K562 (cell line): ENCODE results near the gene ADGRD1. TPM values are rescaled to one million over a fixed set of nuclear protein-coding genes. Genes with fewer than 3 reads are reported as not detected.

Experiments
- ATAC-seq: fragments of 200-7000 bp; cut with Tn5 transposase; 3 replicates; pipeline ENCODE4 v1.9.1; 2020; ENCODE audit warnings: moderate library complexity
- BruUV-seq: library from RNA; stranded (reverse); fragments of 400-500 nt; replicated peaks from 2 replicates; lab custom pipeline; 2021; lab: Mats Ljungman, UMichigan
- CTCF ChIA-PET: fragments of 300-600 bp; formaldehyde crosslinking; extraction: SDS; loops from one replicate; lab custom pipeline; 2021; ENCODE audit warnings: low intra/inter-chr PET ratio; lab: Yijun Ruan, JAX
- POLR2A ChIA-PET: fragments of 300-600, 350-650 bp; sonication (Branson Sonifier 250); formaldehyde crosslinking; extraction: SDS; loops from one replicate; lab custom pipeline; 2021; ENCODE audit warnings: antibody characterized with exemption, inconsistent platforms; lab: Yijun Ruan, JAX
- DNase-seq, 4 experiments: peaks; one replicate each; pipeline versions ENCODE4 v3.0.0 to v3.0.0-alpha.2; 2011 to 2018; ENCODE audit warnings: low spot score in 3 of 4, mixed read lengths in 3 of 4; ENCODE audit errors: extremely low read depth in 1 of 4
- FAIRE-seq: peaks from 2 replicates; lab custom pipeline; 2011; peaks lifted over from hg19 to GRCh38; lab: Jason Lieb, UNC
- H2AFZ ChIP-seq: 2 replicates; pipeline ENCODE4 v1.6.0; 2011; ENCODE audit warnings: low read depth, low read length, control low read depth, inconsistent platforms
- H3K27ac ChIP-seq: fragments of 200-600 bp; 3 replicates; pipeline ENCODE4 v1.8.0; 2011; ENCODE audit warnings: low read depth, mild to moderate bottlenecking, control low read depth, inconsistent platforms, low read length, moderate library complexity, mixed read lengths; ENCODE audit errors: extremely low read depth
- H3K27me3 ChIP-seq, 2 experiments: fragments of 300-600 bp in 1 of 2; 2 replicates in 1 of 2; 3 replicates in 1 of 2; pipeline versions ENCODE4 v1.6.0 to v1.8.0; 2011; ENCODE audit warnings: inconsistent platforms in 2 of 2, low read length in 2 of 2, mild to moderate bottlenecking in 1 of 2, mixed read lengths in 1 of 2, moderate library complexity in 1 of 2; ENCODE audit not compliant: control insufficient read depth in 2 of 2, insufficient read depth in 2 of 2
- H3K36me3 ChIP-seq: fragments of 300-600 bp; 3 replicates; pipeline ENCODE4 v1.8.0; 2011; ENCODE audit warnings: mild to moderate bottlenecking, low read length, inconsistent platforms; ENCODE audit not compliant: control insufficient read depth, insufficient read depth
- H3K4me1 ChIP-seq, 2 experiments: fragments of 200-600 bp in 1 of 2; replicated peaks in 1 of 2; 2 replicates in 1 of 2; 3 replicates in 1 of 2; pipeline versions ENCODE4 v1.5.1 to v1.8.0; 2011; ENCODE audit warnings: inconsistent platforms in 2 of 2, low read length in 2 of 2, mild to moderate bottlenecking in 1 of 2, mixed read lengths in 1 of 2, moderate library complexity in 1 of 2; ENCODE audit not compliant: control insufficient read depth in 2 of 2, insufficient read depth in 2 of 2
- H3K4me2 ChIP-seq: 2 replicates; pipeline ENCODE4 v1.6.1; 2011; ENCODE audit warnings: low read length, control low read depth, inconsistent platforms, mixed read lengths; ENCODE audit not compliant: insufficient read depth
- H3K4me3 ChIP-seq: fragments of 200-600 bp; sonication (generic), shearing (Covaris generic); 2 replicates; pipeline ENCODE4 v1.5.1; 2016; ENCODE audit warnings: control low read depth, inconsistent platforms
- H3K79me2 ChIP-seq: fragments of 200-600 bp; 3 replicates; pipeline ENCODE4 v1.8.0; 2011; ENCODE audit warnings: low read length, inconsistent platforms; ENCODE audit not compliant: control insufficient read depth, insufficient read depth
- H3K9ac ChIP-seq, 2 experiments: 2 replicates each; pipeline versions ENCODE4 v1.6.0 to v1.6.1; 2011; ENCODE audit warnings: low read depth in 2 of 2, low read length in 2 of 2, control low read depth in 1 of 2, inconsistent platforms in 1 of 2, mild to moderate bottlenecking in 1 of 2, mixed read lengths in 1 of 2; ENCODE audit not compliant: insufficient read depth in 1 of 2
- H3K9me1 ChIP-seq: one replicate; pipeline ENCODE4 v1.6.0; 2011; ENCODE audit warnings: inconsistent platforms, mild to moderate bottlenecking, low read length, moderate library complexity; ENCODE audit not compliant: control insufficient read depth, insufficient read depth
- H3K9me3 ChIP-seq: replicated peaks from 2 replicates; pipeline ENCODE4 v1.5.1; 2011; ENCODE audit warnings: low read depth, low read length, inconsistent platforms; ENCODE audit not compliant: control insufficient read depth, insufficient read depth
- H4K20me1 ChIP-seq: replicated peaks from 2 replicates; pipeline ENCODE4 v1.6.1; 2011; ENCODE audit warnings: low read length, inconsistent platforms, mixed read lengths; ENCODE audit not compliant: control insufficient read depth, insufficient read depth
- CBX5 ChIP-seq: IDR thresholded peaks from 2 replicates; pipeline ENCODE4 v1.6.1; 2014; ENCODE audit warnings: low read depth, borderline replicate concordance
- CTBP1 ChIP-seq: fragments of 450-650 bp; IDR thresholded peaks from 2 replicates; pipeline ENCODE4 v1.6.1; 2016; ENCODE audit warnings: borderline replicate concordance
- DNMT1 ChIP-seq: fragments of 450-650 bp; IDR thresholded peaks from 2 replicates; pipeline ENCODE4 v1.6.1; 2016; ENCODE audit warnings: antibody characterized with exemption, mild to moderate bottlenecking
- ETV6 ChIP-seq, 3 experiments: fragments of 150-350 bp in 1 of 3; sonication (generic) in 1 of 3; formaldehyde crosslinking in 1 of 3; IDR thresholded peaks; 2 replicates each; pipeline versions ENCODE4 v1.6.1 to v1.8.0; 2014 to 2022; ENCODE audit warnings: borderline replicate concordance in 2 of 3, low read depth in 2 of 3, antibody characterized with exemption in 1 of 3, low read length in 1 of 3, mild to moderate bottlenecking in 1 of 3, missing genetic modification reagents in 1 of 3
- FOS ChIP-seq: IDR thresholded peaks from 3 replicates; pipeline ENCODE4 v1.6.1; 2011; ENCODE audit not compliant: insufficient read length; ENCODE audit errors: extremely low read depth
- HMGXB4 ChIP-seq: sonication (generic); formaldehyde crosslinking; IDR thresholded peaks from 2 replicates; pipeline ENCODE4 v1.8.1; 2023; ENCODE audit warnings: mild to moderate bottlenecking, missing genetic modification reagents
- OTX1 ChIP-seq: fragments of 450-650 bp; formaldehyde crosslinking; IDR thresholded peaks from 2 replicates; pipeline ENCODE4 v1.4.0; 2022; ENCODE audit warnings: mild to moderate bottlenecking
- PPARD ChIP-seq: fragments of 250-450 bp; sonication (Bioruptor Pico); IDR thresholded peaks from 2 replicates; pipeline ENCODE4 v1.8.0; 2022; ENCODE audit warnings: inconsistent platforms, mild to moderate bottlenecking, moderate library complexity
- RFX1 ChIP-seq: fragments of 450-650 bp; IDR thresholded peaks from 2 replicates; pipeline ENCODE4 v1.6.1; 2016; ENCODE audit warnings: mild to moderate bottlenecking, moderate library complexity
- SRF ChIP-seq, 2 experiments: fragments of 250-450, 450-650 bp in 1 of 2; sonication (Bioruptor Pico) in 1 of 2; sonication (generic) in 1 of 2; formaldehyde crosslinking; IDR thresholded peaks; 2 replicates each; pipeline versions ENCODE4 v1.5.0 to v1.5.1; 2020 to 2022; ENCODE audit warnings: mild to moderate bottlenecking in 1 of 2, missing genetic modification reagents in 1 of 2
- TRIM28 ChIP-seq: fragments of 450-650 bp; IDR thresholded peaks from 2 replicates; pipeline ENCODE4 v1.6.1; 2017
- ZBED1 ChIP-seq: IDR thresholded peaks from 2 replicates; pipeline ENCODE4 v1.6.1; 2014
- ZNF354B ChIP-seq: fragments of 250-450 bp; sonication (Bioruptor Pico); IDR thresholded peaks from 2 replicates; pipeline ENCODE4 v1.4.0; 2020
- ZNF445 ChIP-seq: fragments of 250-450 bp; sonication (Bioruptor Pico); IDR thresholded peaks from 2 replicates; pipeline ENCODE4 v1.4.0; 2020; ENCODE audit warnings: low read depth, mild to moderate bottlenecking, moderate library complexity
- WGBS: fragments of 100-300 bp; shearing (Covaris generic); methylation state at CpG from one replicate; pipeline ENCODE4 v1.1.6; 2016; ENCODE audit warnings: low coverage, mixed read lengths; ENCODE audit not compliant: insufficient coverage; ENCODE audit errors: missing lambda C conversion rate; 5-methylcytosine and 5-hydroxymethylcytosine counted together
- in situ Hi-C: fragments of 300-500 bp; cut with MboI; formaldehyde crosslinking; loops from 4 replicates; pipeline ENCODE4 v1.15.0; 2018; ENCODE audit warnings: inconsistent platforms, mixed read lengths
- intact Hi-C: fragments of 100-400 bp; cut with micrococcal nuclease; formaldehyde crosslinking; loops from 2 replicates; pipeline ENCODE4 v1.14.2; 2022
- polyA plus RNA-seq, 8 experiments: library from polyadenylated mRNA; depleted of rRNA in 4 of 8; stranded (reverse) in 5 of 8; unstranded in 3 of 8; fragments of >200 nt; fragmentation: Nextera tagmentation in 2 of 8; fragmentation: Illumina TruSeq in 1 of 8; extraction: Ambion mirVana in 2 of 8; extraction: Trizol in 1 of 8; gene quantifications; 2 replicates each; pipeline versions ENCODE4 v1.2.1 to v1.2.3, GENCODE V29; 2011 to 2014; ENCODE audit warnings: inconsistent platforms in 1 of 8, missing spikeins in 1 of 8
- total RNA-seq, 7 experiments: library from RNA; depleted of rRNA in 6 of 7; stranded (reverse); fragments of >200 nt in 6 of 7; fragmentation: Illumina TruSeq in 2 of 7; extraction: Trizol in 2 of 7; gene quantifications; 2 replicates each; pipeline versions ENCODE4 v1.2.1 to v1.2.3, GENCODE V29; 2011 to 2021; ENCODE audit warnings: low replicate concordance in 1 of 7

ADGRD1 gene
- total and polyA plus RNA-seq, 9 of the 15 experiments (the other 6 are each of a cell fraction or from before 2014, with no cell fraction given) = 1.7 to 11.7 (median 3.3) TPM

DNA sequence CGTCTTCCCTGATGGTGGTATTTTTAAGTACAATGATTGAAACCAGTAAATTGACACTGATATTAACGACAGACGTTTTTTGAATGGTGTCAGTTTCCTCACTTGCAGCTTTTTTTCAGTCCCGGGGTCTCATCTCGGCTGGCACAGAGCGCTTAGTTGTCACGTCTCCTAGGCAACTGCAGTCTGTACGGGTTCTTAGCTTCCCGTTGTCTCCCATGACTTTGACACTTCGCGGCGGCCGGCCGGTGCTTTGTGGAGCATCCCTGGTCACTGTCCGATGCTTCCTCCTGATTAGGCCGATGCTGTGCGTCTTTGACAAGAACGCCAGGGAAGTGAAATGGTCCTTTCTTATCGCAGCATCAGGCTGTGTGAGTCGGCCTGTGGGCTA lies 67.4 kb downstream of the ADGRD1 start (continued):
- TF ChIP-seq CTBP1 = 0 out of 2 replicates have a peak, but pooled peaks have one; percentile 40
- peak; percentile 20; the same call in 1 of the 2 replicates for TF ChIP-seq RFX1
- no peak for TF ChIP-seq OTX1 (CRISPR knock-in tag)
- TF ChIP-seq CBX5 = no peak
- no peak for TF ChIP-seq SRF (CRISPR knock-in tag; IDR thresholded peaks at IDR 0.05)

GRCh38 chr12:131024026-131024425 lies 70.3 kb downstream of the ADGRD1 start:
- H3K27ac ChIP-seq = no peak overlapping the region
- no TSS peak for BruUV-seq
- ATAC-seq = no peak

More at GRCh38 chr12:131024026-131024425, 70.3 kb downstream of the ADGRD1 start:
- WGBS = 36% methylated on average over 11 of the region's 11 CpGs
- H4K20me1 ChIP-seq = peaks cover 13% of the 10 kb centered on the region
- intact Hi-C loops (no loop called here), in situ Hi-C loops (no loop called here)
- H2AFZ ChIP-seq = no peak overlapping the region
- TF ChIP-seq ZNF354B (CRISPR knock-in tag) = no peak
- no peak for TF ChIP-seq ETV6 (IDR thresholded peaks at IDR 0.05; ENCODE audit: borderline replicate concordance in 1 of 2, low read depth in 2 of 2, low read length in 1 of 2)
- no peak for TF ChIP-seq ETV6 (CRISPR knock-in tag; IDR thresholded peaks at IDR 0.05; ENCODE audit: borderline replicate concordance)
- no peak for TF ChIP-seq ZNF445
- TF ChIP-seq FOS = no peak
- TF ChIP-seq ZBED1 = no peak
- no peak for TF ChIP-seq TRIM28
- TF ChIP-seq PPARD (CRISPR knock-in tag) = no peak
- TF ChIP-seq HMGXB4 (CRISPR knock-in tag) = no peak
- TF ChIP-seq DNMT1 = no peak
- peaks cover 13 to 72% of the 10 kb centered on the region in 2 experiments; a peak in 4 of 5 replicates for H3K27me3 ChIP-seq
- CTCF ChIA-PET = no interaction called here
- no peaks in the 10 kb centered on the region for H3K9me3 ChIP-seq
- POLR2A ChIA-PET = no interaction called here
- no peak overlapping the region for H3K4me2 ChIP-seq
- FAIRE-seq (no peak), DNase-seq (no peak)
- H3K4me3 ChIP-seq = no peak overlapping the region
- peaks cover 2% of the 10 kb centered on the region for H3K9me1 ChIP-seq
- no peaks in the 10 kb centered on the region for H3K36me3 ChIP-seq
- H3K4me1 ChIP-seq = peaks cover 7 to 11% of the 10 kb centered on the region in 2 experiments; a peak in 2 of 5 replicates
- H3K9ac ChIP-seq = peak overlapping the region in 1 of 2 experiments; percentile 23; a peak in 1 of 4 replicates
- H3K79me2 ChIP-seq = no peaks in the 10 kb centered on the region
